Spleen (tissue), 7 donors: ENCODE measurements around the gene SMAD7.

ENCODE experiments used
- CTCF ChIP-seq, 11 experiments: fragments of 200-600 bp in 7 of 11; fragments of 450-650 bp in 4 of 11; sonication (generic) in 4 of 11; IDR thresholded peaks in 8 of 11; conservative IDR thresholded peaks in 3 of 11; 1 replicate in 7 of 11; 2 replicates in 4 of 11; pipeline versions ENCODE4 v1.4.0 to v1.8.0; 2016 to 2021; ENCODE audit warnings: antibody characterized with exemption in 11 of 11, inconsistent platforms in 4 of 11, mild to moderate bottlenecking in 1 of 11
- POLR2A ChIP-seq, 3 donors: fragments of 450-650 bp; IDR thresholded peaks; one replicate each; pipeline ENCODE4 v1.5.1; 2017; ENCODE audit warnings: antibody characterized with exemption in 3 of 3, mild to moderate bottlenecking in 1 of 3
- POLR2AphosphoS5 ChIP-seq, 3 donors: sonication (generic); formaldehyde crosslinking; IDR thresholded peaks; one replicate each; pipeline ENCODE4 v1.5.1; 2017; ENCODE audit warnings: antibody characterized with exemption in 3 of 3
- donor health status: DM: no; HTN: no; CAD: no; lungs with moderate emphysema.
- donor health status: DM: no; HTN: no; CAD: no.
- donor health status: DM: no; HTN: no; CAD: no.

GRCh38 chr18:48959921-48960920 lies 9.5 kb upstream of the SMAD7 start:
- TF ChIP-seq CTCF (IDR thresholded peaks at IDR 0.05 in 8 of 11, conservative IDR thresholded peaks at IDR 0.05 in 3 of 11), result no peak
- no peak for TF ChIP-seq POLR2AphosphoS5 (IDR thresholded peaks at IDR 0.05)
- no peak for TF ChIP-seq POLR2A (IDR thresholded peaks at IDR 0.05)
